Stimulated activated CD4-positive, alpha-beta T cell treated with anti-CD3 and anti-CD28 coated beads, Interleukin-15, amount 100 ng/mL, for 1 hour (primary cell): ENCODE results near the gene ATP11C.
"Not testable (repeated sequence)": the region's sequence is repeated elsewhere in the genome, so short reads cannot be mapped to it uniquely, and the experiment has no call there.

Experiments
- DNase-seq, 2 donors: peaks; one replicate each; pipeline ENCODE4 v3.0.0-alpha.2; 2020; ENCODE audit warnings: low read depth in 1 of 2, low spot score in 1 of 2

Gene ATP11C

GRCh38 chrX:139862208-139862607 lies 70.6 kb downstream of the ATP11C start:
- DNase-seq = no peak

GRCh38 chrX:139856826-139857225 lies 76.0 kb downstream of the ATP11C start:
- DNase-seq = not testable (repeated sequence)

- DNase-seq = no peak
Observed at GRCh38 chrX:139851730-139852129, 81.1 kb downstream of the ATP11C start.

DNA sequence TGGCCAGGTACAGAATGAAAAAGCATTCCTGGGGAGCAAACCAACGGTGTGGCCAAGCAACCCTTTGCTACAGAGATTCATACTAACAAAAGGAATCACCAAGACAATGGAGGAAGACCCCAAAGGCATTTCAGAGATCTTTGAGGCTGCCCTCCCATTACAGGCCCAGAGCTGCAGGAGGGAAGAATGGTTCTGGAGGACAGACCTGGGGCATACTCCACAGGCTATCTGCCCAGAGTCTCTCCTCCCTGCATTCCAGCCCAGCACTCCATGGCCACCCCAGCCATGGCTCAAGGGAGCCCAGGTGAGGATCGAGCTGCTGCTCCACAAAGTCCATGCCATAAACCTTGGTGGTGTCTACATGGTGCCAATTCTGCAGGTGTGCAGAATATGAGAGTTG lies 81.9 kb downstream of the ATP11C start:
- no peak for DNase-seq

GRCh38 chrX:139844884-139845283 lies 88.0 kb downstream of the ATP11C start:
- DNase-seq = no peak

DNA sequence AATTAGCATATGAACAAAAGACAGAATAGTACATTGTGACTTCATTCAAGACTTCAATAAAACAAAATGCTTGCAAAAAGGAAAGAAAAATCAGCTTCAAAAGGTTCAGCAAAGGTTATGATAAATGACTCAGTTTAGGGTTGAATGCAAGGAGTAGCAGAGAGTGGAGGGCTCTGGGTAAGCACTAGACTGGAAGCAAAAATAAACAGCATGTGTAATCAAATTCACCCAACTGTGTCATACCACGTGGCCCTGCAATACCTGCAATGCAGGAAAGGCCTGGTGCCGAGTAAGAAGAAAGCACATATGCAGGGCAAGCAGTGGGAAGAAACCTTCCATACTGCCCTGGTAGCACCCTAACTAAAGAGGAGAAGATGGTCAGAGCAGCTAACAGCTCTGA lies 88.7 kb downstream of the ATP11C start:
- no peak for DNase-seq

GRCh38 chrX:139842326-139843185 lies 90.3 kb downstream of the ATP11C start:
- no peak for DNase-seq

GRCh38 chrX:139836335-139836734 lies 96.5 kb downstream of the ATP11C start:
- not testable (repeated sequence) for DNase-seq

DNA sequence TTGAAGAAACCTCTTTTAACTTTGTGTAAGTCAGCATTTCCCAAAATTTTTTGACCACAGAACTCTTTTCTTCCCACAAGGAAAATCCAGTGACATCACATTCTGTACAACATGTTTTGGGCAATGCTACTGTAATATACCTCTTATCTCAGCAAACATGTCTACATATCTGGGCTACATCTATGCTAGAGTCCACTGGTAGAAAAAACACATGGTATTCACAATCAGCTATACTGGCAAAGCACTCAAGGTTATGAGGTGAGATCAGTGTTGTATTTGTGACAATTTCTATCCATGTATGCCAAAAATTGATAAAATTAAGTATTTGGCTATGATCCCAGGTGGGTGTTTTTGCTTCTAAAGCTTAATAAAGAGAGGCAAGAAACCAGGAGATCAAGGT lies 98.0 kb downstream of the ATP11C start:
- DNase-seq = no peak

GRCh38 chrX:139832718-139833309 lies 100.0 kb downstream of the ATP11C start:
- DNase-seq = no peak

- DNase-seq = no peak
Observed at GRCh38 chrX:139831675-139832456, 101.0 kb downstream of the ATP11C start.

DNA sequence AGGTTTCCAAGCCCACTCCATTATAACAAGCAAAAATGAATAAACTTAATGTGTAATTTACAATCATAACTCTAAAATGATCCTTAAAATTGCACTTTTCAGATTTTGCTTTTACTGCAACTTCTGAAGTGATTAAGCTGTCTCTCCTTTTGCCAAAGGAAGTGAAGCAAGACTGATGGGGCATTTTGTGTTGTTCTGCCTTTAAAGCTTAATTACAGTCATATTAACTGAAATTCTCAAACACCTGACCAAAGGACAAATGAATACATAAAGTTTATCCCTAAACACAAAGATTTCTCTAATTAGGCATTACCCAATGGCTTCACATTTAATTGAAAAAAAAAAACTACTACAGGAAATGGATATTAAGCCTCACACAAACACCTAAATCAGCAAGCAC lies 101.8 kb downstream of the ATP11C start:
- DNase-seq = no peak

- no peak for DNase-seq
Observed at GRCh38 chrX:139828830-139829229, 104.0 kb downstream of the ATP11C start.

DNA sequence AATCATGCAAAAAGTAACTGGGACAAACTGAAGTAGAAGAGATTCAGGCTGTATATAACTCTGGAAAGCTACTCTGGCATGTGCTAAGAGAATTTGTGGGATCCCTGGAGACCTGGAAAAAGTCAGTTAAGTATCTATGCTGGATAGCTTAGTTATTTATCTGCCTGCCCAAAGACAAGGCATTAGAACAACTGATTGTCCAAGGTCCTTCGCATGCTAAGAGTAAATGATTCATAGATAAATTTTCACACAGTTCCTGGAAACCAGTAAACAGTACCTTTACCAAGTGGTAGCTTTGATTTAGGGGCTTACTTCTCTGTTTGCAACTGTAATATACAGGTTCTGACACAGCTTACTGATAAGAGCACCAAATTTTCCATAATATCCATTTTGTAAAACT lies 104.8 kb downstream of the ATP11C start:
- no peak for DNase-seq

DNA sequence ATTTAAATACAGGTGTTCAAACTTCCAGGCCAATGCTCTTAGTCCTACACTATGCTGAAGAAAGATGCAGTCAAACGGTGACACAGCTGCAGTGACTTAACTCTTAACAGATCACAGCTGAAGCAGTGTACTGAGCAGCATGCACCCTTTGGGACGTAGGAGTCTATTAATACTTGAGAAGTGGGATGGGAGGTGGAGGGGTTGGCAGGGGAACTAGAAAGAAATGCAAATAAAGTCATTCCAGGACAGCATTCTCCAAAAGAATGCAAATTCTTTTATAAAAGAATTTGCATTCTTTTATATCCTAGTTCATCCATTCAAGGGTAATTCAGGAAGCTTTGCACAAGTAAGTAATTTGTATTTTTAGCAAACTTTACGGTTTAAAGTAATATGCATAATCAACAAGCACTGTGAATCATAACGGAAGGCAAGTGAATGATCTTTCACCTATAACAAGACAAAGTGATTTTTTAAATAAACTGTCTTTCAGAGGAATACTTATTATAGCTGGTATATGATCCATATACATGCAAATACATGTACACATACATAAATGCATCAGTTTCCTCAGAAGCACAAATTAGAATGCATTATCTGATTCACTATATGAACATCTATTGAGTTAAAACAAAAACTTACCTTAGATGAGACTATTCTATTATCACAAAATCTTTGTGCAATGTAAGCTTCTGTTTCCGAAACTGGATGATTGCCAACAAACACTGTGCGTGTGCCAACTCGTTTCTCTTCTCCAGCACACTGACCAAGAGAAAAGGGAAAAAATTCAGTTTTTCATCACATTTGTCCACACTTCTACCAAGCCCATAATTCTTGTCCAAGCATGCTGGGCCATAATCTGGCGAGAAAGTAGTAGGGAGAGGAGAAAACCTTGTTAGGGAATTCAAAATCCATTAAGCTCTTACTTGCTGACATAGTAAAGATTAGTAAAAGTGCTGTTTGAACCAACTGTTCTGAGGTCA lies 106.5 kb downstream of the ATP11C start:
- DNase-seq = no peak

GRCh38 chrX:139825618-139826017 lies 107.2 kb downstream of the ATP11C start:
- DNase-seq = no peak

- DNase-seq = no peak
Observed at GRCh38 chrX:139823806-139824205, 109.0 kb downstream of the ATP11C start.

- no peak for DNase-seq
Observed at GRCh38 chrX:139820358-139820984, 112.4 kb downstream of the ATP11C start.

DNA sequence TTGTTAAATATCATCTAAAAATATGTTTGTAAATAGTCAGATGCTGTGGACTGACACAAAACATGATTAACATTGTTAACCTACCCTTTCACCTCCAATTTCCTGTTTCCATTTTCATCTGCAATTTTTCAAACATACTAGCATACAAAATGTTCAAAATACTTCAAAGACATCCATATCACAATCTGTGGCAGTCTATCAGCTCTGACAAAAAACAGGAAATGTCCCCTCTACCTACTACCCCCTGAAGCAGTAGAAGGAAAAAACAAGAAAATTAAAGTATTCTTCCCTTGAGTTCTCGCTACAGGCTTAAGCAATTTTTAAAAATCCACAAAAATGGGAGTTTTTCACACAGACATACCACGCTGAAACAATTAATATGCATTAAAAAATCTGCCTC lies 116.6 kb downstream of the ATP11C start:
- no peak for DNase-seq

- DNase-seq = no peak
Observed at GRCh38 chrX:139815771-139816170, 117.1 kb downstream of the ATP11C start.
